GDM1 (cell line): ENCODE results near the gene PDE4D.

Experiments
- DNase-seq: peaks from one replicate; lab custom pipeline; 2025; lab: John Stamatoyannopoulos, UW

Gene PDE4D

DNA sequence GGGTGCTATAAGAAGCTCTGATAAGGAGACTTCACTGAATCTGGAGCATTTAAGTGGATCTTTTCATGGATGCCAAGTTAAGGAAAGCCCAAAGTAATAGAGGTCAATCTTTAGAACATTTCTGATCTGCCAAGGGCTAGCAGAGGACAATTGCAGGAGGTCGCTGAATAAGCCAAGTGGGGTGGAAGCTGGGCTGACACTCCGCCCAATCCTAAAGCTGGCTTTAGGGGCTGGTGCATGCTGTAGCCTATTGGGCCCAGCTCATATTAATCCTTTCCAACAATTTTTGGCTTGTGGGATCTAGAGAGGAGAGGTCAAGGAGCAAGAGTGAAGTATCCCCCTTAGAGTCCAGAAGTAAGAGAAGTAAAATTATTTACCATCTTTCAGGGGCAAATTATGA lies 784.1 kb downstream of the PDE4D start:
- DNase-seq: no peak

DNA sequence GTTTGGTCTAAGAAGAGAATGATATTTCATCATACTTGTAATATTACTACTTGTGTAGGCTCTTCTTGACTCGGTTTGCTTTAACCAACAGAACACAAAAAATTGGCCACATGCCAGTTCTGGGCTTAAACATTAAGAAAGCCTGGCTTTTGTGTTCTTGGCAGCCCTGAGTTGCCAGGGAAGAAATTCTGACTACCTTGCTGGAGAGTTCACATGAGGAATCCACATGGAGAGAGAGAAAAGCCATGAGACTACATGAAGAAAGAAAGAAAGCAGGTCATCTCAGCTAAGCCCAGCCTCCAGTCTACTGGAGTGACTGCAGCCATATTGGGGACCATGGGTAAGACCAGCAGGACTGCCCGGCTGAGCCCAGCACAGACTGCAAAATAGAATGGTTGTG lies 785.8 kb downstream of the PDE4D start:
- no peak for DNase-seq

DNA sequence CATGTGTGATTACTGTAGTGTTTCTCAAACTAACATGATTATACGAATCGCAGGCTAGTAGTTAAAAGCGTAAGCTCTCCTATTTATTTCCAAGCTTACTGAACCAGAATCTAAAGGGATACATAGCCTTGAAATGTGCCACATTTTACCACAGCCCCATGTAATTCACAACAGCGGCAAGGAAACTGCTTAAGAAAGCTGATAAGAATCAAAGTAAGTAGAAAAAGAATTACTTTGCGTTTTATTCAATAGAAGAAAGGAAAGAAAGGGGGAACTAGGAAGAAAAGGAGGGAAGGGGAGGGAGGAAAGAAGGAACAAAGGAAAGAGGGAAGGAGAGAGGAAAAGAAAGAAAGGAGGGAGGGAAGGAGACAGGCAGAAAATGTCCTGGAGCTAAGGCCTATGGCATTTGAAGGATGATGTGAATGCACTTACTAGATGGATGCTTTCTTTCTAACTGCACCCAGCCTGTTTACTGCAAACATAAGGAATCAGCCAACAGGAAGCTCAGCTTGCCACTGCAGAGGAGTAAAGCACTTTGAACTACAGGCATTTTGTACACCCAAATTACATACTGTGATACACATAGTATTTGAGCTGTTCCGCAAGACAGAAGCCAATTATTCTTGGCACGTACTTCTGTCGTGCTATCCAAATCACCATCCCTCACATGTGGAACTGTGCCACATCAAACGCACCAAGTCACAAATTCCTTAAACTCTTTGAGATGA lies 789.0 kb downstream of the PDE4D start:
- no peak for DNase-seq

GRCh38 chr5:59103303-59103702 lies 790.2 kb downstream of the PDE4D start:
- DNase-seq: no peak

DNA sequence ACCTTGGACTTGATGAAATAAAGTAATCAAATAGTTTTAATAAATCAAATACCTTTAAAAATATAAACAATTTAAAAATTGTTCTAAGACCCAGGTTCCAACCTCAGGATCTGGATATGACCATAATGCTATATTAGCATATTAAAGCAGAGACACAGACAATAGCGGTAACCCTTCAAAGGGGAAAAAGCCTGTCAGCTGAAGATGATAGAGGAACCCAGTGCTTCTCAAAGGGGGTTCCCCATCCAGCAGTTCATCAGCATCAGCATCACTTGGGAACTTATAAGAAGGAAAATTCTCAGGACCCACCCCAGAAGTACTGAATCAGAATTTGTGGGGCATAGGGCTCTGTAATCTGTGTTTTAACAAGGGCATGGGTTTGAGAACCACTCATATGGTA lies 791.1 kb downstream of the PDE4D start:
- DNase-seq: no peak

DNA sequence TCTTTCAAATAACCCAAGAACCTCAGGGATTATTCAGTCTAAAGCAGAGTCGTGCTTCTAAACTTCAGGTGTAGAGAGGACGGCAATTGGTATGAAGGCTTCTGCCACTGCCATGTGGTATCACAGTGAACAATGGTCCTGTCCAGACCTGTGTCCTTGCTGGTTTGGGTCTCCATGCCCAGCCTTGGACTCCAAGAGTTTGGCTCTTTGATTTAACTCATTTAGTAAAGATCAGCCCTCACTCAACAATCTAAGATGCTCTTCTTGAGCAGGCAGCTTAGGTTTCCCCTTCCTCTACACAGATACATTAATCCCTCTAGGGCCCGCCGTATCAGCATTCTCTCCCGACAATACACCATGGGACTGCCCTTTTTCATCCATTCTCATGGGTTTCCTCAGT lies 792.7 kb downstream of the PDE4D start:
- DNase-seq: no peak

- no peak for DNase-seq
Measured at GRCh38 chr5:59099995-59100345, 793.6 kb downstream of the PDE4D start.

DNA sequence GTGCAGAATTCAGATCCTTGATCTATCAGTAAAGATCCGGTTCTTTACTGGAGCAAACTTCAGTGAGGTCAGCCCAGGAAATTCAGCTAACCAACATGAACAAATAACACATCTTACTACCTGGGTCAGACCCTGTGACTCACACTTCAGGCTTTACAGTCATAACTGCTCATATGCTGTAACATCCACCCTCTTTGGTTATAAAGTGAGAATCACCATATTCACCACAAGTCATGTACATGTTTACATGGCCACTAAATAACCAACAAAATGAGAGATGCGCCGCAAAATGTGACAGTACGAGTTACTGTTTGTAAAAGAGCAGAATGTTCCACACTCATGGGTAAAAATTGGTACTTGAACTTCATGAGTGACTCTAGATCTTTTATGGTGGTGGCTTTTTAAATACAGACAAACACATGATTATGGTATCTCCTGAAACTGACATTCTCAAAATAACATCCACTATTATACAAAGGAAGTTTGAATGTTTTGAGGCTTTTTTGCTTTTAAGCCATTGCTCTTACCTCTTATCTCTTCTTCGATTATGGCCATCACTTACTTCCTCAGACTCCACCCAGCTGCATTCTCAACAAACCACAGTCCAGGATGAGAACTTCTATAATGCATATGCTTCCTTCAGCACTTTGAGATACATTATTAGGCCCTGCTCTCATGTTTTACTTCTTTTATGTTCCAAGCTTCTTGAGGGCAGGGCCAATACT lies 794.1 kb downstream of the PDE4D start:
- DNase-seq: no peak

DNA sequence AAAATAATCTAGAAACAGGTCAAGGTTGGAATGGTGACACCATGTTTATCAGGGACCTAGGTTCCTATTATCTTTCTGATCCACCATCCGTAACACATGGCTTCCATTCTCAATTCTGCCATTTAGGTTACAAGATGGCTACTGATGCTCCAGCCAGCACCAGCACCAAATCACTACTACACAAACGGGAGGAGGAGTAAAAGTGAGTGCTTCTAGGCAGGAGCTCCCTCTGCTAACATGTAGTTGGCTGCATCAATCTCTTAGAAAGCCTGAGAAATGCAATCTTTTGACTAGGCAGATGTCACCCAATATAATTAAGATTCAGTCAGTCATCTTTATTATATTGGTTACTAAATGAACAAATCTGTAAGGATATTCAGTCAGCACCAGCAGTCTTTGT lies 794.8 kb downstream of the PDE4D start:
- no peak for DNase-seq

- no peak for DNase-seq
Measured at GRCh38 chr5:59097712-59098111, 795.8 kb downstream of the PDE4D start.

- DNase-seq: no peak
Measured at GRCh38 chr5:59097116-59097515, 796.4 kb downstream of the PDE4D start.

DNA sequence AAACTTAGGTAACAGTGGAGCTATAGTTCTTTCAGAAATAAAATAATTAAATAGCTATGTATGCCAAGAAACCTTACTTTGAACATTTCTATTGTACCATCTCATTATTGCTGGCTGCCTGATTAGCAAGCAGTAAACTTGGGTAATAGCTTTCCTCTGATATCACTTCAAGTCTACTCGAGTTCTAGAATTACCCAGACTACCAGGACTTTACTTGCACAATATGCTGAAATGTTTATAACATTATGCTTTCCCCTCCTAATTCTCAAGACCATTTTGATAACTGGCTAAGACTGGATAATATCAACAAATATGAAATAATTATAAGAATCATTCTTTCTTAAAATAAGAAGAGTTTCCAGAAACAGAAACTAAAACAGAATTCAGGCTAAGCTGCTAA lies 798.0 kb downstream of the PDE4D start:
- no peak for DNase-seq

GRCh38 chr5:59094864-59095263 lies 798.7 kb downstream of the PDE4D start:
- DNase-seq: no peak

DNA sequence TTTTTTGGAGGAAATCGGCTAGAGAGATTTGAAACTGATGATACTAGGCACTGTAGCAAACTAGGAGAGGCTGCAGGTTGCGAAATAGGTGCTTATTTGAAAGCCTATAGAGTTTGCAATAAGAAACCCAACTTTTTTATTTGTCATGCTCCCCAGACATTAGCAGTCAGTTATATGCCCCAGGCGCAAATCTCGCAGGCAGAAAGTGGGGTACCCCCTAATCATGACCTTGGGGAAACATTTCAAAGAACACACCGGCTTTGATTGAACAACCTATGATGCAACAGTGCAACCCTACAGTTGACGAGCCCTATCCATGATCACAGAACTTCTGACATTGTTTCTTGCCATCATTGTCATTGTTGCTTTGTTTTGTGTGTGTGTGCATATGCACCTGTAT lies 800.2 kb downstream of the PDE4D start:
- no peak for DNase-seq

- DNase-seq: no peak
Measured at GRCh38 chr5:59092758-59093157, 800.8 kb downstream of the PDE4D start.

GRCh38 chr5:59091965-59092364 lies 801.6 kb downstream of the PDE4D start:
- DNase-seq: no peak

GRCh38 chr5:59090323-59090722 lies 803.2 kb downstream of the PDE4D start:
- no peak for DNase-seq

DNA sequence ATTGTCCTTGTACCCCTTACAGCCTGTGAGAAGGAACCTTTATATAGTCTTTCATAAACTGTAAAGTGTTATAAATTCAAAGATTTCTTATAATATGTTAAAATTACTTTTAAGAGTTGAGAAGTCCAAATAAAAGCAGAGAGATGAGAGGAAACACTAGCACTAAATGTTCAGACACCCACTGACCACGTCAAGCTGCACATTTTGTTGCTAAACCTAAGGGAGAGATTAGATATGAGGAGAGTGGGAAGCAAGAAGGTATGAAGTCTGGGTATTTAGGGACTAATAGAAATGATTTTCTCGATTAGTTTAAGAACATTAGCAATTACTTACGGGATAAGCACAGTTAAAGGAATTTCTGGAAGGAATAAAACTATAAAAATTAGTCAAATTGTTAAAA lies 803.8 kb downstream of the PDE4D start:
- DNase-seq: no peak

- DNase-seq: no peak
Measured at GRCh38 chr5:59088546-59088945, 805.0 kb downstream of the PDE4D start.

GRCh38 chr5:59086024-59086423 lies 807.5 kb downstream of the PDE4D start:
- no peak for DNase-seq

DNA sequence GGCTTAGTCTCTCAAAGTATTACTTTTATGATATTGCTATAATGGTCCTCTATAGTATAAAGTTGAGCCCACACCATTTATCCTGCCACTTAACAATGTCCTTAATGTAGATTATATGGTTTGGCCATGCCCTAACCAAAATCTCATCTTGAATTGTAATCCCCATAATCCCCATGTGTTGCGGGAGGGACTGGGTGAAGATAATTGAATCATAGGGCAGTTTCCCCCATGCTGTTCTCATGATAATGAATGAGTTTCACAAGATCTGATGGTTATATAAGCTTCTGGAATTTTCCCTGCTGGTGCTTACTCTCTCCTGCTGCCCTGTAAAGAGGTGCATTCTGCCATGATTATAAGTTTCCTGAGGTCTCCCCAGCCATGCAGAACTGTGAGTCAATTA lies 811.8 kb downstream of the PDE4D start:
- DNase-seq: no peak

DNA sequence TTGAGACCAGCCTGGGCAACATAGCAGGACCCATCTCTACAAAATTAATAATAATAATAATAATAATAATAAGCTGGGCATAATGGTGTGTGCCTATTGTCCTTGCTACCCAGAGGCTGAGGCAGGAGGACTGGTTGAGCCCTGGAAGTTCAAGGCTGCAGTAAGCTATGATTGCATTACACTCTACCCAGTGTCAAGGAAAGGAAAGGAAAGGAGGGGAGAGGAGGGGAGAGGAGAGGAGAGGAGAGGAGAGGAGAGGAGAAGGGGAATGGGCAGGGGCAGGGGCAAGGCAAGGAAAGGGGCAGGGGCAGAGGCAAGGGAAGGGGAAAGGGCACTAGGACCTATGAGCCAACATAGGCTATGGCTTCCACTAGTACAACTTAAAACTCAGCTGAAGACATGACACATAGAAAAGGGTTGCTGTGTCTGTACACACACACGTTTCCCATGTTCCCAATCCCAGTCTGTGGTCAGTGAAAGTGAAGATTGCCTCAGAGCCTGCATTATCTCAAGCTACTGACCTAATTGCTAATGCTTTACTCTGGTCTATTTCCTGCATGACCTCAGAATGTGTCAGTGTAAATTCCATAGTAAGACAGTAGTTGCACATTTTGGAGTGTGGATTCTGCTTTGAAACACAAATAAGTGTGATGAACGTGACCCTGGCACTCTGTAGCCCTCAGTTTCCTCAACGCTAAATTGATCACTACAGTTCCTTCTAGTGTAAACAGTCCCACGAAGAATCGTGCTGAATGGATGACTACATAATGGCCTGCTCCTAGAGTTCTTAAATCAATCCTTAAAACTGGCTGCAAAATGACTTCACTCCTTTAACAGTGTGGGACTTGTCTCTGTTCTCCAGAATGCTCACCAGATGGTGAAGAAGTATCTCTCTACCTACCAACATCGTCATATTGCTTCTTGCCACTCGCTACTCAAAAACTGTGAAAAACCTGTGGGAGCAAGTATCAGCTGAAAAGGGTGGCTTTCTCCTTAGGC lies 813.6 kb downstream of the PDE4D start:
- DNase-seq: no peak
